Measurements from ENCODE around the gene FBXW5.
A peak's percentile ranks its signal among the peaks of the same experiment; 100 is the strongest.

The FBXW5 gene

GRCh38 chr9:136978865-136979544 lies 34.5 kb upstream of the FBXW5 start:
- TF ChIP-seq CTCF (IDR thresholded peaks at IDR 0.05), result no peak
- intact Hi-C loops (cut with DNase I; ENCODE audit: low total_unique reads), result no loop called here
- Histone ChIP-seq H3K4me1 (peaks cover 0 to 24% (median 15%) of the 10 kb centered on the region in 4 donors), H3K9me3 (no peaks in the 10 kb centered on the region), H3K27ac (no peak overlapping the region), H3K36me3 (no peaks in the 10 kb centered on the region), H3K27me3 (peaks cover 0 to 55% of the 10 kb centered on the region in 2 donors), H3K4me3 (no peak overlapping the region)
- no peak for DNase-seq

- peak; percentile 69 to 77 for DNase-seq
- peaks cover 0 to 48% of the 10 kb centered on the region in 2 donors for H3K27me3 ChIP-seq
- peaks cover 0 to 24% (median 15%) of the 10 kb centered on the region in 4 donors for H3K4me1 ChIP-seq
- no peaks in the 10 kb centered on the region for H3K36me3 ChIP-seq
- intact Hi-C loops (cut with DNase I; ENCODE audit: low total_unique reads), result no loop called here
- H3K27ac ChIP-seq, result peak overlapping the region in 1 of 2 donors; percentile 30
- TF ChIP-seq CTCF (IDR thresholded peaks at IDR 0.05), result no peak
- H3K4me3 ChIP-seq, result peak overlapping the region; percentile 47 to 57
- H3K9me3 ChIP-seq, result no peaks in the 10 kb centered on the region
Observed at GRCh38 chr9:136978073-136978864, 33.7 kb upstream of the FBXW5 start.

- TF ChIP-seq CTCF (IDR thresholded peaks at IDR 0.05), result no peak
- Histone ChIP-seq H3K4me3 (peak overlapping the region; percentile 47 to 57), H3K27ac (peak overlapping the region in 1 of 2 donors; percentile 30), H3K36me3 (no peaks in the 10 kb centered on the region), H3K27me3 (peaks cover 0 to 42% of the 10 kb centered on the region in 2 donors), H3K4me1 (peaks cover 0 to 24% (median 15%) of the 10 kb centered on the region in 4 donors), H3K9me3 (no peaks in the 10 kb centered on the region)
- DNase-seq, result no peak
- intact Hi-C loops (cut with DNase I; ENCODE audit: low total_unique reads), result no loop called here
Observed at GRCh38 chr9:136977649-136978072, 33.1 kb upstream of the FBXW5 start.

GRCh38 chr9:136977223-136977622 lies 32.7 kb upstream of the FBXW5 start, which contains the start of gene PTGDS:
TSS of gene PTGDS (plus strand) at chr9:136977504. CDS start at chr9:136977579, 75 bp downstream.
- no peaks in the 10 kb centered on the region for H3K36me3 ChIP-seq
- intact Hi-C loops (cut with DNase I; ENCODE audit: low total_unique reads), result no loop called here
- H3K9me3 ChIP-seq, result no peaks in the 10 kb centered on the region
- peaks cover 0 to 24% (median 15%) of the 10 kb centered on the region in 4 donors for H3K4me1 ChIP-seq
- peak within 1 kb of the TSS; percentile 47 to 57 for H3K4me3 ChIP-seq
- H3K27me3 ChIP-seq, result peaks cover 0 to 38% of the 10 kb centered on the region in 2 donors
- no peak for TF ChIP-seq CTCF (IDR thresholded peaks at IDR 0.05)
- no peak for DNase-seq
- peak within 1 kb of the TSS in 1 of 2 donors; percentile 30 for H3K27ac ChIP-seq

- intact Hi-C loops (cut with DNase I; ENCODE audit: low total_unique reads), result no loop called here
- H3K27me3 ChIP-seq, result peaks cover 0 to 35% of the 10 kb centered on the region in 2 donors
- H3K9me3 ChIP-seq, result no peaks in the 10 kb centered on the region
- no peak overlapping the region for H3K27ac ChIP-seq
- no peak for TF ChIP-seq CTCF (IDR thresholded peaks at IDR 0.05)
- no peak for DNase-seq
- peaks cover 0 to 24% (median 15%) of the 10 kb centered on the region in 4 donors for H3K4me1 ChIP-seq
- H3K4me3 ChIP-seq, result no peak overlapping the region
- no peaks in the 10 kb centered on the region for H3K36me3 ChIP-seq
Observed at GRCh38 chr9:136975644-136976043, 31.1 kb upstream of the FBXW5 start.

Measured in tibial artery (tissue), 4 donors.